Stimulated activated CD4-positive, alpha-beta T cell treated with anti-CD3 and anti-CD28 coated beads, TNF-alpha, amount 100 ng/mL, for 24 hours (primary cell): ENCODE results near the gene PTH1R.

ENCODE experiments used
- DNase-seq, 3 experiments: peaks; one replicate each; pipeline ENCODE4 v3.0.0-alpha.2; 2020; ENCODE audit warnings: low read depth in 3 of 3

PTH1R gene

GRCh38 chr3:46946856-46947545 is 69.5 kb downstream of the PTH1R start:
- DNase-seq = peak in 2 of 3 experiments; percentile 34 to 59

DNA sequence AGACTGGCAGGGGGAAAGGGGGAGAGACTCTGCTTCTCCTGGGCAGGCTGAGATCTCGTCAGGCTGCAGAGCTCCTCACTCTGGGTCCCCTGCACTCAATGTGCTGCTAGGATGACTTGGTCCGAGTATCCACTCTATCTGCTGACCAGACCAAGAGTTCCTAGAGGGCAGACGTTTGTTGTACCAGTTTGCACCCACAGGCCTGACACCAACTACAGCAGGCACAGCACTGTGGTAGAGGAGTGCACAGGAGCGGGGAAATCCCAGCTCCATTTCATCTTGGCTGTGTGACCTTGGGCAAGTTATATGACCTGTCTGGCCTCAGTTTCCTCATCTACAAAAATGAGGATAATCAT is 70.0 kb downstream of the PTH1R start:
- DNase-seq = no peak

DNA sequence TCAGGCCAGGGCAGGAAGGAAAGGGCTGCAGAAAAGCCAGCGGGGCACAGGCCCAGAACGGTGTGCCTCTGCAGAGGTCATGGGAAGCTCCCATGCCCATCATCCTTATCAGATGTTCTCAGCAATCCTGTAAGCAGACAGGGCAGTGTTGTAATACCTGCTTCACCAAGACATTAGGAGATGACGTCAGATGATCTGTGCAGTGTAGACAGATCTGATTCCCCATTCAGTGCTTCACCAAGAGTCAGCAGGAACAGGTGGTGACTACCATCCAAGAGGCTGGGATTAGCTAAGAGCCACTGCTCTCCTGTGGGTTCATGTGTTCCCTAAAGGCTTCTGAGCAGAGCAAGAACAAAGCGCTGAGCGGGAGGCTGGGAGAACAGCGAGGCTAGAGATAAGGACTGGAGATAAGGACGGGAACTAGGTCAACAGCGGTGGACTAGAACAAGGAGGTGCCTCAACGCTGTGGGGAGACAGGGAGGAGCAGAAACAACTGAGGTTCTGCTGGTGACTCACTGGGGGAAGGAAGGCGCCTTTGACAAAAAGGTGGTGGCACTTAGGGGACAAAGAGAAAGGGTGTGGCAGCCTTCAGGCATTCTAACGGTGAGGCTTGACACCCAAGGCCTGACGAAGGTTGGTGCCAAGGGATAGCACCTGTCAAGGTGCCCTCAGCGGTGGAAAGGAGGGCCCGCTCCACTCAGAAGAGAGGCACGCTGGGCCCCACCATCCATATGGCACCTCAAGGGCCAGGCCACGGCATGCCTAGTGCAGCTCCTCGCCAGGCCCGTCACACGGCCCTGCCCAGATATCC is 70.7 kb downstream of the PTH1R start:
- peak; percentile 32 to 48 (median 40) for DNase-seq

GRCh38 chr3:46948830-46949671 is 71.5 kb downstream of the PTH1R start:
- no peak for DNase-seq

- no peak for DNase-seq
Observed at GRCh38 chr3:46950177-46950576, 72.7 kb downstream of the PTH1R start.

- no peak for DNase-seq
Observed at GRCh38 chr3:46950650-46951241, 73.2 kb downstream of the PTH1R start.

- DNase-seq = no peak
Observed at GRCh38 chr3:46952813-46953212, 75.3 kb downstream of the PTH1R start.
